AG04450 (cell line): Measurements from ENCODE around the gene HOXB5. TPM values are rescaled to one million over a fixed set of nuclear protein-coding genes. Genes with fewer than 3 reads are reported as not detected.

ENCODE experiments used
- CTCF ChIA-PET: fragments of 300-600, 350-600 bp; formaldehyde crosslinking; extraction: SDS; loops from one replicate; lab custom pipeline; 2022; ENCODE audit warnings: antibody characterized with exemption, inconsistent platforms; lab: Charles Lee
- POLR2A ChIA-PET: fragments of 350-600 bp; formaldehyde crosslinking; extraction: SDS; loops from one replicate; lab custom pipeline; 2021; ENCODE audit warnings: antibody characterized with exemption, inconsistent platforms; lab: Yijun Ruan, JAX
- DNase-seq: peaks from one replicate; pipeline ENCODE4 v3.0.0-alpha.2; 2011; ENCODE audit warnings: low read depth, low spot score
- H3K27ac ChIP-seq: one replicate; pipeline ENCODE4 v1.5.1; 2012; ENCODE audit warnings: low read depth, low read length, control low read depth
- H3K27me3 ChIP-seq: one replicate; pipeline ENCODE4 v1.6.0; 2012; ENCODE audit warnings: low read length; ENCODE audit not compliant: control insufficient read depth, insufficient read depth
- H3K4me3 ChIP-seq: 2 replicates; pipeline ENCODE4 v1.5.1; 2011; ENCODE audit warnings: mild to moderate bottlenecking, low read depth, low read length, control low read depth
- H3K9me3 ChIP-seq: 2 replicates; pipeline ENCODE4 v1.5.1; 2012; ENCODE audit warnings: low read length; ENCODE audit not compliant: control insufficient read depth, insufficient read depth
- polyA plus RNA-seq: library from polyadenylated mRNA; depleted of rRNA; stranded (reverse); fragments of >200 nt; gene quantifications from 2 replicates; pipeline ENCODE4 v1.2.3, GENCODE V29; 2011
- TF ChIP-seq, protein P1 (sequence below): IDR thresholded peaks from 2 replicates; pipeline ENCODE4 v1.5.1; 2011; ENCODE audit warnings: low read depth, low read length, control low read depth, inconsistent platforms

The HOXB5 gene
- polyA plus RNA-seq, 1 experiment = 9.4 TPM

- Histone ChIP-seq H3K27me3 (peaks cover 97% of the 10 kb centered on the region), H3K27ac (no peak overlapping the region), H3K9me3 (peaks cover 9% of the 10 kb centered on the region; the same call in 1 of the 2 replicates), H3K4me3 (no peak overlapping the region)
- TF ChIP-seq, protein P1, sequence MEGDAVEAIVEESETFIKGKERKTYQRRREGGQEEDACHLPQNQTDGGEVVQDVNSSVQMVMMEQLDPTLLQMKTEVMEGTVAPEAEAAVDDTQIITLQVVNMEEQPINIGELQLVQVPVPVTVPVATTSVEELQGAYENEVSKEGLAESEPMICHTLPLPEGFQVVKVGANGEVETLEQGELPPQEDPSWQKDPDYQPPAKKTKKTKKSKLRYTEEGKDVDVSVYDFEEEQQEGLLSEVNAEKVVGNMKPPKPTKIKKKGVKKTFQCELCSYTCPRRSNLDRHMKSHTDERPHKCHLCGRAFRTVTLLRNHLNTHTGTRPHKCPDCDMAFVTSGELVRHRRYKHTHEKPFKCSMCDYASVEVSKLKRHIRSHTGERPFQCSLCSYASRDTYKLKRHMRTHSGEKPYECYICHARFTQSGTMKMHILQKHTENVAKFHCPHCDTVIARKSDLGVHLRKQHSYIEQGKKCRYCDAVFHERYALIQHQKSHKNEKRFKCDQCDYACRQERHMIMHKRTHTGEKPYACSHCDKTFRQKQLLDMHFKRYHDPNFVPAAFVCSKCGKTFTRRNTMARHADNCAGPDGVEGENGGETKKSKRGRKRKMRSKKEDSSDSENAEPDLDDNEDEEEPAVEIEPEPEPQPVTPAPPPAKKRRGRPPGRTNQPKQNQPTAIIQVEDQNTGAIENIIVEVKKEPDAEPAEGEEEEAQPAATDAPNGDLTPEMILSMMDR = peak; percentile 57
- POLR2A ChIA-PET = interaction anchor here (0.6 kb wide), 1 partner anchor 182 kb away, joined by 6 read pairs; no protein-coding TSS in a partner anchor
- CTCF ChIA-PET = interaction anchor here (0.5 to 1.9 kb wide), 36 partner anchors 9 to 794 kb away, joined by 3 to 11 read pairs (median 4); partner anchors contain the start of gene HOXB9
- no peak for DNase-seq
These were observed 42.8 kb upstream of the HOXB5 start for GRCh38 chr17:48636177-48637018.

DNA sequence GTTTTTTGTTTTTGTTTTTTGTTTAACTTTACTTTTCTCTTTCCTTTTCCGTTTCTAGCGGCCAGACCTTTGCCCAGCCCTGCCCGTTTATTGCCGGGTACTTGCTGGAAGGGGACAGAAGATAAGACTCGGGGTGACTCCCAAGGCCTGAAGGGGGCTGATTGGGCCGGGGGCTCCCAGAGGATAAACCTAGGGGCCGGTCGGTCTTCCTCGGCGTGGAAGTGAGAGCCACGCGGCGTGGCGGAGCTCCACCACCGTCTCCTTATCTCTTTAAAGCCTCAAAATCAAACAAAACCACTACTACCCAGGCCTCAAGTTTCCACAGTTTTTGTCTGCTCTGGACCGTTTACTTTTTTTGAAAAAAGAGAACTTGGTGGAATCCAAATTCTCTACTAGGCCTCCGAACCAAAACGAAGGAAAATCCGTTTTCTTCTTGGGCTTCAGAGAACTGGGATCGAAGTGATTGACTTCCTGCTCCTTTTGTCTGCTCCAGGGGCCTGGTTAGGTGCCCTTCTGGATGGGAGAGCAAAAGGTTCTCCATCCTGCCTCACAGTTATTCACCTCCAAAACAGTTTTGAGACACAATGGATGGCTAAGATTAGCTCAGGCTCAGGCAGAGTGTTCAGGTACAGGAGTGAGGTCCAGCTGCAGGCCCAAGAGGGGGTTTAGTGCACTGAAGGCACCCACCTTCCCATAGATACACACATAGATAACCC, 41.1 kb upstream of the HOXB5 start:
- no peak for DNase-seq
- TF ChIP-seq, protein P1 = no peak
- Histone ChIP-seq H3K27me3 (peaks cover 97% of the 10 kb centered on the region), H3K9me3 (peaks cover 9% of the 10 kb centered on the region; the same call in 1 of the 2 replicates), H3K27ac (no peak overlapping the region), H3K4me3 (no peak overlapping the region)
- CTCF ChIA-PET = no interaction called here
- POLR2A ChIA-PET = no interaction called here

DNA sequence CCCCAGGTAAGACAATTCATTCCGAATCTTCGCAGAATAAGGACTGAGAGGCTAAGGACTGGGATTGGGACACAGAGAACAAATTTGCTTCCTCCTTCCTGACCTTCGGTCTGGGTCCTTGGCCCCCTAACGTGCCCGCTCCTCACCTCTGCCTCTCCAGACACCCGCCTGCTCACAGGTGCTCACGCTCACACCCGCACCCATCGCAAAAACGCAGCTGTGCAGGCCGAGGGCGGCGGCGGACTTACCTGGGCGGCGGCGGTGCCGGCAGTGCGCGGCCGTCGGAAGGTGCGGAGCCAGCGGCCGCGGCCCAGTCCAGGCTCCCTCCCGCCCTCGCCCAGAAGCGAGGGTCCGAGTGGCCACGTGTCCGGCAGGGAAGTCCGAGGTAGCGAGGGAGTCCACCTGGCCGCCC, 39.7 kb upstream of the HOXB5 start:
- H3K4me3 ChIP-seq = no peak overlapping the region
- DNase-seq = no peak
- TF ChIP-seq, protein P1 = no peak
- H3K9me3 ChIP-seq = peaks cover 13% of the 10 kb centered on the region; the same call in 1 of the 2 replicates
- ChIA-PET CTCF (interaction anchor here (1.6 kb wide), 1 partner anchor 325 kb away, joined by 4 read pairs; no protein-coding TSS in a partner anchor), POLR2A (interaction anchor here (0.7 kb wide), 1 partner anchor 76 kb away, joined by 3 read pairs; no protein-coding TSS in a partner anchor)
- H3K27me3 ChIP-seq = peaks cover 98% of the 10 kb centered on the region
- H3K27ac ChIP-seq = no peak overlapping the region

DNA sequence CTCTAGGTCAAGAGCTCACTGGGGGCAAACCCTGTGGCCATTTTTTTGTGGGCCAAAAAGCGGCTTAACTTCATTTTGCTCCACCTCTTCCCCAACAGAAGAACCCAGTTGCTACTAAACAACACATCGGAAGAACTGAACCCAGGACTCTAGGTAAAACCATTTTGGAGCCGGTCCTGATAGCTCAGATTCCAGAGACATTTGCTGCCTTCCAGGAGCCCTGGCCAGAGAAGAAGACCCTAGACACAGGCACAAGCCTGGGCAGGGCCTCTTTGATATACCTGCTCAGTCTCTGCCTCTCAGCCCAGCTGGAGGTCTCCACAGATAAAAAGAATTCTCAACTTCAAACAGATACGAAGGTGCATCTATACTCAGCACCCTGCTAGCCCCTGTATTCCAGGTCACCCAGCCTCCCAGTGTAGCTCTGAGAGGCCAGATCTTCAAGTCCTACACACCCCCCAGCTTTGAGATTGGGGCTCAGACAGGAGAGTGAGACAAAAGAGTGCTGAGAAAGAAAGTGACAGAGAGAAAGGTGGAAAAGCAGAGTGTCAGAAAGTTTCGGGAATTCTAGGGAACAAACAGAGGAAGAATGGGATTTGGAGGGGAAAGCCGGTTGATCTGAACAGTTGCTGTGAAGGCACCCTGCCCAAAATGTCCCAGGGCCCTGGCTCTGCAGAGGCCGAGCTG, 39.1 kb upstream of the HOXB5 start:
- Histone ChIP-seq H3K9me3 (peaks cover 13% of the 10 kb centered on the region; the same call in 1 of the 2 replicates), H3K27ac (no peak overlapping the region), H3K27me3 (peaks cover 98% of the 10 kb centered on the region), H3K4me3 (no peak overlapping the region)
- DNase-seq = no peak
- TF ChIP-seq, protein P1 = no peak
- ChIA-PET POLR2A (interaction anchor here (0.7 kb wide), 1 partner anchor 77 kb away, joined by 3 read pairs; no protein-coding TSS in a partner anchor), CTCF (interaction anchor here (0.6 to 1.6 kb wide), 3 partner anchors 111 to 324 kb away, joined by 3 to 4 read pairs (median 4); no protein-coding TSS in a partner anchor)
